Fibroblast of villous mesenchyme (primary cell): ENCODE measurements around the gene DOK6. TPM values are rescaled to one million over a fixed set of nuclear protein-coding genes. Genes with fewer than 3 reads are reported as not detected.
A peak's percentile ranks its signal among the peaks of the same experiment; 100 is the strongest.

Experiments
- DNase-seq: peaks from one replicate; pipeline ENCODE4 v3.0.0-alpha.2; 2010; ENCODE audit warnings: low read depth
- H3K4me3 ChIP-seq: 2 replicates; pipeline ENCODE4 v1.5.1; 2011; ENCODE audit warnings: low read depth, mild to moderate bottlenecking, low read length
- CTCF ChIP-seq: IDR thresholded peaks from 2 replicates; pipeline ENCODE4 v1.5.1; 2012; ENCODE audit warnings: low read depth, mild to moderate bottlenecking, low read length; ENCODE audit not compliant: insufficient read depth
- total RNA-seq: library from RNA; depleted of rRNA; stranded (reverse); fragments of >200 nt; gene quantifications from 2 replicates; pipeline ENCODE4 v1.2.3, GENCODE V29; 2012

Gene DOK6
- total RNA-seq, 1 donor = 6.9 TPM

- H3K4me3 ChIP-seq = no peak overlapping the region
- DNase-seq = peak; percentile 8
- TF ChIP-seq CTCF = no peak
Observed at GRCh38 chr18:69491576-69491975, 90.9 kb downstream of the DOK6 start.

GRCh38 chr18:69492861-69493260 lies 92.2 kb downstream of the DOK6 start:
- no peak for TF ChIP-seq CTCF
- no peak for DNase-seq
- no peak overlapping the region for H3K4me3 ChIP-seq

GRCh38 chr18:69494841-69495240 lies 94.2 kb downstream of the DOK6 start:
- no peak for TF ChIP-seq CTCF
- no peak for DNase-seq

GRCh38 chr18:69495338-69495737 lies 94.7 kb downstream of the DOK6 start:
- TF ChIP-seq CTCF = no peak
- DNase-seq = no peak

More at GRCh38 chr18:69494841-69495240, 94.2 kb downstream of the DOK6 start:
- H3K4me3 ChIP-seq = no peak overlapping the region

GRCh38 chr18:69495841-69496533 lies 95.3 kb downstream of the DOK6 start:
- DNase-seq = no peak
- H3K4me3 ChIP-seq = no peak overlapping the region
- no peak for TF ChIP-seq CTCF

More at GRCh38 chr18:69495338-69495737, 94.7 kb downstream of the DOK6 start:
- H3K4me3 ChIP-seq = no peak overlapping the region

- no peak overlapping the region for H3K4me3 ChIP-seq
- no peak for TF ChIP-seq CTCF
- no peak for DNase-seq
Observed at GRCh38 chr18:69518989-69519388, 118.3 kb downstream of the DOK6 start.

GRCh38 chr18:69523582-69523981 lies 122.9 kb downstream of the DOK6 start:
- DNase-seq = no peak
- no peak for TF ChIP-seq CTCF
- no peak overlapping the region for H3K4me3 ChIP-seq
